Endothelial cell of umbilical vein (primary cell): Measurements from ENCODE around the gene DNAJC18. TPM values are rescaled to one million over a fixed set of nuclear protein-coding genes. Genes with fewer than 3 reads are reported as not detected.
A peak's percentile ranks its signal among the peaks of the same experiment; 100 is the strongest.

ENCODE experiments used
- BruUV-seq: library from RNA; stranded (reverse); fragments of 400-500 nt; replicated peaks from 2 replicates; lab custom pipeline; 2021; lab: Mats Ljungman, UMichigan
- CTCF ChIA-PET: fragments of 300-600, 350-600 bp; sonication (Branson Sonifier 250); formaldehyde crosslinking; loops from one replicate; lab custom pipeline; 2021; ENCODE audit warnings: antibody characterized with exemption, inconsistent platforms; lab: Charles Lee
- POLR2A ChIA-PET: fragments of 300-600, 350-600 bp; sonication (Branson Sonifier 250); formaldehyde crosslinking; loops from one replicate; lab custom pipeline; 2021; ENCODE audit warnings: antibody characterized with exemption, inconsistent platforms; lab: Charles Lee
- DNase-seq: peaks from one replicate; pipeline ENCODE4 v3.0.0-alpha.2; 2011; ENCODE audit warnings: low read depth, low spot score
- FAIRE-seq: peaks from 2 replicates; lab custom pipeline; 2011; peaks lifted over from hg19 to GRCh38; lab: Jason Lieb, UNC
- H2AFZ ChIP-seq: 2 replicates; pipeline ENCODE4 v1.6.0; 2012; ENCODE audit warnings: low read depth, low read length, control low read depth, inconsistent platforms
- H3K27ac ChIP-seq: 2 replicates; pipeline ENCODE4 v1.5.1; 2011; ENCODE audit warnings: low read depth, mild to moderate bottlenecking, control low read depth, low read length, moderate library complexity; ENCODE audit not compliant: insufficient read depth
- H3K27me3 ChIP-seq, 2 experiments: 2 replicates each; pipeline versions ENCODE4 v1.6.0 to v1.6.1; 2011; ENCODE audit warnings: low read length in 2 of 2, mixed read lengths in 1 of 2; ENCODE audit not compliant: control insufficient read depth in 2 of 2, insufficient read depth in 2 of 2
- H3K36me3 ChIP-seq, 2 experiments: 2 replicates in 1 of 2; 3 replicates in 1 of 2; pipeline ENCODE4 v1.5.1; 2011; ENCODE audit warnings: low read length in 2 of 2, mild to moderate bottlenecking in 1 of 2, moderate library complexity in 1 of 2; ENCODE audit not compliant: control insufficient read depth in 2 of 2, insufficient read depth in 2 of 2; ENCODE audit errors: extremely low read depth in 1 of 2
- H3K4me1 ChIP-seq: 3 replicates; pipeline ENCODE4 v1.5.1; 2011; ENCODE audit warnings: mild to moderate bottlenecking, low read length; ENCODE audit not compliant: control insufficient read depth, insufficient read depth; ENCODE audit errors: extremely low read depth
- H3K4me2 ChIP-seq: 2 replicates; pipeline ENCODE4 v1.6.1; 2011; ENCODE audit warnings: low read length, control low read depth, mixed read lengths; ENCODE audit not compliant: insufficient read depth
- H3K4me3 ChIP-seq, 3 experiments: fragments of 200-600 bp in 1 of 3; sonication (generic), shearing (Covaris generic) in 1 of 3; replicated peaks in 1 of 3; 2 replicates each; pipeline ENCODE4 v1.5.1; 2011 to 2016; ENCODE audit warnings: control low read depth in 3 of 3, low read length in 3 of 3, mild to moderate bottlenecking in 2 of 3, inconsistent platforms in 1 of 3, low read depth in 1 of 3, moderate library complexity in 1 of 3; ENCODE audit not compliant: insufficient read depth in 1 of 3
- H3K79me2 ChIP-seq: 2 replicates; pipeline ENCODE4 v1.6.0; 2012; ENCODE audit warnings: low read length, inconsistent platforms; ENCODE audit not compliant: control insufficient read depth, insufficient read depth
- H3K9ac ChIP-seq: replicated peaks from 2 replicates; pipeline ENCODE3; 2011; ENCODE audit warnings: low read length, control low read depth; ENCODE audit not compliant: insufficient read depth; ENCODE audit errors: extremely low read depth
- H3K9me1 ChIP-seq: replicated peaks from 3 replicates; pipeline ENCODE4 v1.6.0; 2011; ENCODE audit warnings: mild to moderate bottlenecking, low read length; ENCODE audit not compliant: control insufficient read depth, insufficient read depth; ENCODE audit errors: extremely low read depth
- H3K9me3 ChIP-seq: replicated peaks from 2 replicates; pipeline ENCODE4 v1.5.1; 2012; ENCODE audit warnings: low read length, inconsistent platforms; ENCODE audit not compliant: control insufficient read depth, insufficient read depth
- H4K20me1 ChIP-seq: replicated peaks from 2 replicates; pipeline ENCODE3; 2011; ENCODE audit warnings: mild to moderate bottlenecking, low read length; ENCODE audit not compliant: control insufficient read depth, insufficient read depth; ENCODE audit errors: extremely low read depth
- EZH2 ChIP-seq: IDR thresholded peaks from 2 replicates; pipeline ENCODE4 v1.6.1; 2012; ENCODE audit warnings: borderline replicate concordance, low read depth, mild to moderate bottlenecking, moderate library complexity, low read length, inconsistent platforms; ENCODE audit not compliant: severe bottlenecking
- FOS ChIP-seq: IDR thresholded peaks from 2 replicates; pipeline ENCODE4 v1.6.1; 2011; ENCODE audit warnings: mild to moderate bottlenecking, low read length, moderate library complexity, borderline replicate concordance; ENCODE audit not compliant: insufficient read depth
- GATA2 ChIP-seq: IDR thresholded peaks from 2 replicates; pipeline ENCODE4 v1.7.0; 2011; ENCODE audit warnings: low read depth, mild to moderate bottlenecking, moderate library complexity, mixed read lengths, low read length; ENCODE audit not compliant: insufficient read length, insufficient read depth
- JUN ChIP-seq: IDR thresholded peaks from 2 replicates; pipeline ENCODE4 v1.6.1; 2011; ENCODE audit warnings: borderline replicate concordance, low read depth; ENCODE audit not compliant: insufficient read length, insufficient read depth
- MYC ChIP-seq: IDR thresholded peaks from one replicate; pipeline ENCODE4 v1.6.1; 2011; ENCODE audit warnings: mild to moderate bottlenecking, low read depth, low read length
- POLR2A ChIP-seq: IDR thresholded peaks from 2 replicates; pipeline ENCODE4 v1.6.1; 2012; ENCODE audit warnings: low read depth, mild to moderate bottlenecking, control low read depth, low read length
- POLR2AphosphoS5 ChIP-seq: IDR thresholded peaks from 2 replicates; pipeline ENCODE4 v1.6.1; 2012; ENCODE audit warnings: low read depth, mild to moderate bottlenecking, control low read depth, low read length, moderate library complexity; ENCODE audit not compliant: insufficient read depth
- dilution Hi-C: fragments of 300-500 bp; cut with MboI; formaldehyde crosslinking; loops from one replicate; pipeline ENCODE4 v1.15.0; 2019; ENCODE audit warnings: low sequenced_read_pairs; ENCODE audit not compliant: extremely low pct_ligation_motif_present
- intact Hi-C: fragments of 100-400 bp; cut with micrococcal nuclease; formaldehyde crosslinking; loops from one replicate; pipeline ENCODE4 v1.10.0; 2022
- polyA plus RNA-seq, 4 experiments: library from polyadenylated mRNA; depleted of rRNA in 3 of 4; stranded (reverse) in 3 of 4; unstranded in 1 of 4; fragments of >200 nt; gene quantifications; 2 replicates each; pipeline versions ENCODE4 v1.2.1 to v1.2.3, GENCODE V29; 2011 to 2012; ENCODE audit warnings: missing spikeins in 1 of 4
- total RNA-seq: library from RNA; stranded (reverse); gene quantifications from 2 replicates; pipeline ENCODE4 v1.2.3, GENCODE V29; 2021
- TF ChIP-seq, protein P1 (sequence below), 2 donors: IDR thresholded peaks; 1 replicate in 1 of 2; 2 replicates in 1 of 2; pipeline ENCODE4 v1.5.1; 2011; ENCODE audit warnings: low read length in 2 of 2, mild to moderate bottlenecking in 2 of 2, moderate library complexity in 2 of 2, control low read depth in 1 of 2, inconsistent platforms in 1 of 2, low read depth in 1 of 2; ENCODE audit not compliant: insufficient read depth in 1 of 2; ENCODE audit errors: extremely low read depth in 1 of 2
- TF ChIP-seq, protein P2 (sequence below): IDR thresholded peaks from 2 replicates; pipeline ENCODE4 v1.6.1; 2011; ENCODE audit not compliant: insufficient read depth, insufficient read length

Gene DNAJC18
- total and polyA plus RNA-seq, 2 donors (not counting 3 experiments of a cell fraction or from before 2014, with no cell fraction given): 23.2 to 52.6 TPM

DNA sequence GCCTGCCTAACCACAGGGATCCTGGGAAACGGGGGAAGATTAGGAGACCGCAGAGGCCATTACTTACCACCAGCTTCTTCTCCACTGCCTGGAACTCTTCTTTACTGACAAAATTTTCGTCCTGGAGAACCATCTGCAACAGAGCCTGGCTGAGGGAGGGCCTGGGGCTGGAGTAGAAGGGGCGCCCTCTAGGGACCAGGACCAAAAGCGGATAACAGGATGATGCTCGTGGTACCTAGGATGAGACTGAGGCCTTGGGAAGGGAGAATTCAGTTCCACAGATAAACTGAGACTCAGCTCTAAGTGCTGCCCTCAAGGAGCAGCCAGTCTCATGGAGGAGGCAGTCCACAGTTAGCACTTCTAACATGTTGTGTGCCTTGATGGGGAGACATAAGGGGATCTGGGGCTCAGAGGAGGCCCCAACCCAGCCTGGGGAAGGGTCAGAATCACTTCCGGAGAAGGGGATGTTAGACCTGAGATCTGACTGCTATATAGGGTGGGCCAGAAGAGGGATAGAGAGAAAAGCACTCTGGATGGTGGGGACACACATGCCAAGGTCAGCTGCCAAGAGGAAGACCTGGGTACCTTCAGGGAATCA lies 36.7 kb downstream of the DNAJC18 start:
- dilution Hi-C loops: no loop called here
- DNase-seq (no peak), FAIRE-seq (peak; percentile 42)
- H3K27me3 ChIP-seq: no peaks in the 10 kb centered on the region
- POLR2A ChIA-PET: no interaction called here
- no peak overlapping the region for H3K9ac ChIP-seq
- H3K9me3 ChIP-seq: no peaks in the 10 kb centered on the region
- intact Hi-C loops: loop anchor here (10.0 kb wide), 1 partner anchor 208 kb away; the partner anchor contains the start of gene SIL1
- no TSS peak for BruUV-seq
- H3K79me2 ChIP-seq: no peaks in the 10 kb centered on the region
- H3K27ac ChIP-seq: no peak overlapping the region
- no peaks in the 10 kb centered on the region for H4K20me1 ChIP-seq
- H3K4me3 ChIP-seq: no peak overlapping the region
- H3K9me1 ChIP-seq: no peaks in the 10 kb centered on the region
- TF ChIP-seq, protein P1, sequence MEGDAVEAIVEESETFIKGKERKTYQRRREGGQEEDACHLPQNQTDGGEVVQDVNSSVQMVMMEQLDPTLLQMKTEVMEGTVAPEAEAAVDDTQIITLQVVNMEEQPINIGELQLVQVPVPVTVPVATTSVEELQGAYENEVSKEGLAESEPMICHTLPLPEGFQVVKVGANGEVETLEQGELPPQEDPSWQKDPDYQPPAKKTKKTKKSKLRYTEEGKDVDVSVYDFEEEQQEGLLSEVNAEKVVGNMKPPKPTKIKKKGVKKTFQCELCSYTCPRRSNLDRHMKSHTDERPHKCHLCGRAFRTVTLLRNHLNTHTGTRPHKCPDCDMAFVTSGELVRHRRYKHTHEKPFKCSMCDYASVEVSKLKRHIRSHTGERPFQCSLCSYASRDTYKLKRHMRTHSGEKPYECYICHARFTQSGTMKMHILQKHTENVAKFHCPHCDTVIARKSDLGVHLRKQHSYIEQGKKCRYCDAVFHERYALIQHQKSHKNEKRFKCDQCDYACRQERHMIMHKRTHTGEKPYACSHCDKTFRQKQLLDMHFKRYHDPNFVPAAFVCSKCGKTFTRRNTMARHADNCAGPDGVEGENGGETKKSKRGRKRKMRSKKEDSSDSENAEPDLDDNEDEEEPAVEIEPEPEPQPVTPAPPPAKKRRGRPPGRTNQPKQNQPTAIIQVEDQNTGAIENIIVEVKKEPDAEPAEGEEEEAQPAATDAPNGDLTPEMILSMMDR (IDR thresholded peaks at IDR 0.05; ENCODE audit: extremely low read depth in 1 of 2, insufficient read depth in 1 of 2, low read depth in 1 of 2, low read length in 2 of 2): peak; percentile 32 to 50
- TF ChIP-seq, protein P2, sequence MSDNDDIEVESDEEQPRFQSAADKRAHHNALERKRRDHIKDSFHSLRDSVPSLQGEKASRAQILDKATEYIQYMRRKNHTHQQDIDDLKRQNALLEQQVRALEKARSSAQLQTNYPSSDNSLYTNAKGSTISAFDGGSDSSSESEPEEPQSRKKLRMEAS: no peak
- peaks cover 14% of the 10 kb centered on the region for H3K4me1 ChIP-seq
- no peak overlapping the region for H2AFZ ChIP-seq
- no peak overlapping the region for H3K4me2 ChIP-seq
- H3K36me3 ChIP-seq: no peaks in the 10 kb centered on the region
- CTCF ChIA-PET: interaction anchor here (1.2 to 1.5 kb wide), 2 partner anchors 8 to 16 kb away, joined by 3 read pairs; no protein-coding TSS in a partner anchor

DNA sequence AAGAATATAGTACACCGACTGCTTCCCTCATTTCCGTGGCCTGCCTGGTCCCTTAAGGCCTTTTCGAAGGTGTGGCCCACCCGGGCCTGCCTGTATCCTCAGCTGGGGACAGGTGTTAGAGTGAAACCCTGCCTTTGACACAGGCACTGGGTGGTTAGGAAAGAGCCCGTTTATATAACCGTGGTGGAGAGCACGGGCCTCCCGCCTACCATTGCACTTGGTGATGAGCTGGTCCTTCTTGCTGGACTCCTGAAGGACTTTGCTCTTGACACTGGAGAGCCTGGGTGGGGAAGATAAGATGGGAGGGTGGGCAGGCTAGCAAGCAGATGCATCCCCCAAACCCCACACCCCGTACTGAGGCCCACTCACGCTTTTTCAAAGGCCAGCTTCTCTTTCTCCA lies 37.8 kb downstream of the DNAJC18 start:
- FAIRE-seq (no peak), DNase-seq (no peak)
- Histone ChIP-seq H3K9me1 (no peaks in the 10 kb centered on the region), H3K36me3 (no peaks in the 10 kb centered on the region), H3K4me3 (no peak overlapping the region), H3K9me3 (no peaks in the 10 kb centered on the region), H3K27ac (no peak overlapping the region), H3K79me2 (no peaks in the 10 kb centered on the region), H2AFZ (no peak overlapping the region), H3K4me2 (no peak overlapping the region), H3K27me3 (no peaks in the 10 kb centered on the region), H4K20me1 (no peaks in the 10 kb centered on the region), H3K4me1 (peaks cover 14% of the 10 kb centered on the region), H3K9ac (no peak overlapping the region)
- ChIA-PET CTCF (interaction anchor here (1.3 kb wide), 1 partner anchor 9 kb away, joined by 3 read pairs; no protein-coding TSS in a partner anchor), POLR2A (no interaction called here)
- dilution Hi-C loops (no loop called here), intact Hi-C loops (loop anchor here (10.0 kb wide), 1 partner anchor 207 kb away; the partner anchor contains the start of gene SIL1)
- no TSS peak for BruUV-seq
- TF ChIP-seq, protein P2: no peak
- TF ChIP-seq POLR2A (no peak), POLR2AphosphoS5 (no peak), EZH2 (no peak), GATA2 (no peak), JUN (no peak), FOS (no peak), MYC (no peak)
- TF ChIP-seq, protein P1 (IDR thresholded peaks at IDR 0.05; ENCODE audit: extremely low read depth in 1 of 2, insufficient read depth in 1 of 2, low read depth in 1 of 2, low read length in 2 of 2): no peak
